Measurements from ENCODE around the gene OR2J1.

OR2J1 gene

GRCh38 chr6:29079203-29079602, 20.1 kb upstream of the OR2J1 start:
- H3K9me3 ChIP-seq (ENCODE audit: low read length) = no peaks in the 10 kb centered on the region
- no peaks in the 10 kb centered on the region for H4K20me1 ChIP-seq (ENCODE audit: insufficient read depth, low read length)
- no peak overlapping the region for H2AFZ ChIP-seq (ENCODE audit: low read length)
- H3K4me1 ChIP-seq (ENCODE audit: insufficient read depth, low read length, severe bottlenecking) = no peaks in the 10 kb centered on the region
- no peak overlapping the region for H3K4me3 ChIP-seq (ENCODE audit: low read depth, low read length, poor library complexity, severe bottlenecking)
- H3K4me2 ChIP-seq (ENCODE audit: low read length) = no peak overlapping the region
- no peaks in the 10 kb centered on the region for H3K27me3 ChIP-seq (ENCODE audit: insufficient read depth, low read length)
- H3K9ac ChIP-seq (ENCODE audit: low read length) = no peak overlapping the region
- no peaks in the 10 kb centered on the region for H3K9me2 ChIP-seq (ENCODE audit: low read depth, low read length)
- TF ChIP-seq EZH2 (IDR thresholded peaks at IDR 0.05; ENCODE audit: borderline replicate concordance, low read length) (no peak), CTCF (IDR thresholded peaks at IDR 0.05; ENCODE audit: low read length) (no peak)
- no peaks in the 10 kb centered on the region for H3K79me2 ChIP-seq (ENCODE audit: insufficient read depth, low read length)
- no peaks in the 10 kb centered on the region for H3K36me3 ChIP-seq (ENCODE audit: insufficient read depth, low read length)
- no peak overlapping the region for H3K27ac ChIP-seq (ENCODE audit: low read depth, low read length, poor library complexity, severe bottlenecking)
- no peaks in the 10 kb centered on the region for H3F3A ChIP-seq (ENCODE audit: insufficient read depth, low read length)

GRCh38 chr6:29081312-29081711, 18.0 kb upstream of the OR2J1 start:
- H3K27me3 ChIP-seq (ENCODE audit: insufficient read depth, low read length) = no peaks in the 10 kb centered on the region
- no peak overlapping the region for H3K4me2 ChIP-seq (ENCODE audit: low read length)
- TF ChIP-seq EZH2 (IDR thresholded peaks at IDR 0.05; ENCODE audit: borderline replicate concordance, low read length) (no peak), CTCF (IDR thresholded peaks at IDR 0.05; ENCODE audit: low read length) (no peak)
- no peak overlapping the region for H2AFZ ChIP-seq (ENCODE audit: low read length)
- no peaks in the 10 kb centered on the region for H3K36me3 ChIP-seq (ENCODE audit: insufficient read depth, low read length)
- H3K9me3 ChIP-seq (ENCODE audit: low read length) = no peaks in the 10 kb centered on the region
- H3K27ac ChIP-seq (ENCODE audit: low read depth, low read length, poor library complexity, severe bottlenecking) = no peak overlapping the region
- no peaks in the 10 kb centered on the region for H3F3A ChIP-seq (ENCODE audit: insufficient read depth, low read length)
- H3K9ac ChIP-seq (ENCODE audit: low read length) = no peak overlapping the region
- H3K79me2 ChIP-seq (ENCODE audit: insufficient read depth, low read length) = no peaks in the 10 kb centered on the region
- no peak overlapping the region for H3K4me3 ChIP-seq (ENCODE audit: low read depth, low read length, poor library complexity, severe bottlenecking)
- no peaks in the 10 kb centered on the region for H4K20me1 ChIP-seq (ENCODE audit: insufficient read depth, low read length)
- no peaks in the 10 kb centered on the region for H3K4me1 ChIP-seq (ENCODE audit: insufficient read depth, low read length, severe bottlenecking)
- H3K9me2 ChIP-seq (ENCODE audit: low read depth, low read length) = no peaks in the 10 kb centered on the region

GRCh38 chr6:29082457-29082856, 16.8 kb upstream of the OR2J1 start:
- Histone ChIP-seq H3K4me2 (ENCODE audit: low read length) (no peak overlapping the region), H3K27ac (ENCODE audit: low read depth, low read length, poor library complexity, severe bottlenecking) (no peak overlapping the region), H3K9me2 (ENCODE audit: low read depth, low read length) (no peaks in the 10 kb centered on the region), H3K27me3 (ENCODE audit: insufficient read depth, low read length) (no peaks in the 10 kb centered on the region), H3K9ac (ENCODE audit: low read length) (no peak overlapping the region), H2AFZ (ENCODE audit: low read length) (no peak overlapping the region), H4K20me1 (ENCODE audit: insufficient read depth, low read length) (no peaks in the 10 kb centered on the region), H3F3A (ENCODE audit: insufficient read depth, low read length) (no peaks in the 10 kb centered on the region), H3K9me3 (ENCODE audit: low read length) (no peaks in the 10 kb centered on the region), H3K36me3 (ENCODE audit: insufficient read depth, low read length) (no peaks in the 10 kb centered on the region), H3K4me3 (ENCODE audit: low read depth, low read length, poor library complexity, severe bottlenecking) (no peak overlapping the region), H3K4me1 (ENCODE audit: insufficient read depth, low read length, severe bottlenecking) (no peaks in the 10 kb centered on the region), H3K79me2 (ENCODE audit: insufficient read depth, low read length) (no peaks in the 10 kb centered on the region)
- TF ChIP-seq CTCF (IDR thresholded peaks at IDR 0.05; ENCODE audit: low read length) (no peak), EZH2 (IDR thresholded peaks at IDR 0.05; ENCODE audit: borderline replicate concordance, low read length) (no peak)

All from OCI-LY1 (cell line).